HepG2 (cell line): ENCODE measurements around the gene RPL35. TPM values are rescaled to one million over a fixed set of nuclear protein-coding genes. Genes with fewer than 3 reads are reported as not detected.

ENCODE experiments used
- ATAC-seq: fragments of 200-7000 bp; cut with Tn5 transposase; 3 replicates; pipeline ENCODE4 v1.9.1; 2020; ENCODE audit warnings: mild to moderate bottlenecking, moderate library complexity
- BruUV-seq: library from RNA; stranded (reverse); fragments of 400-500 nt; replicated peaks from 2 replicates; lab custom pipeline; 2021; lab: Mats Ljungman, UMichigan
- CTCF ChIA-PET: fragments of 300-600 bp; formaldehyde crosslinking; extraction: SDS; loops from one replicate; lab custom pipeline; 2021; ENCODE audit warnings: low total read pairs, inconsistent platforms, low intra/inter-chr PET ratio; lab: Yijun Ruan, JAX
- POLR2A ChIA-PET: fragments of 350-600 bp; sonication (Branson Sonifier 250); formaldehyde crosslinking; loops from one replicate; lab custom pipeline; 2020; ENCODE audit warnings: antibody characterized with exemption, inconsistent platforms; lab: Yijun Ruan, JAX
- DNase-seq: peaks from one replicate; pipeline ENCODE4 v3.0.0-alpha.2; 2015; ENCODE audit warnings: low spot score
- FAIRE-seq: peaks from 3 replicates; lab custom pipeline; 2011; peaks lifted over from hg19 to GRCh38; lab: Jason Lieb, UNC
- H2AFZ ChIP-seq: one replicate; pipeline ENCODE4 v1.6.1; 2011; ENCODE audit warnings: low read length, inconsistent platforms
- H3K27ac ChIP-seq: fragments of 300-600 bp; 3 replicates; pipeline ENCODE4 v1.8.0; 2011; ENCODE audit warnings: mixed run types, mild to moderate bottlenecking, mixed read lengths, low read length, inconsistent platforms; ENCODE audit not compliant: insufficient read depth; ENCODE audit errors: extremely low read length
- H3K27me3 ChIP-seq, 2 experiments: fragments of 200-600 bp in 1 of 2; 2 replicates in 1 of 2; 3 replicates in 1 of 2; pipeline versions ENCODE4 v1.6.0 to v1.8.0; 2011; ENCODE audit warnings: low read length in 2 of 2, mild to moderate bottlenecking in 2 of 2, moderate library complexity in 2 of 2, inconsistent platforms in 1 of 2; ENCODE audit not compliant: insufficient read depth in 2 of 2, control insufficient read depth in 1 of 2
- H3K36me3 ChIP-seq, 2 experiments: fragments of 200-600 bp in 1 of 2; replicated peaks in 1 of 2; 2 replicates in 1 of 2; 3 replicates in 1 of 2; pipeline versions ENCODE4 v1.5.1 to v1.8.0; 2011; ENCODE audit warnings: low read length in 2 of 2, inconsistent platforms in 1 of 2; ENCODE audit not compliant: insufficient read depth in 2 of 2, control insufficient read depth in 1 of 2
- H3K4me1 ChIP-seq: 2 replicates; pipeline ENCODE4 v1.5.1; 2012; ENCODE audit warnings: low read length, inconsistent platforms; ENCODE audit not compliant: insufficient read depth
- H3K4me2 ChIP-seq: 2 replicates; pipeline ENCODE4 v1.6.0; 2011; ENCODE audit warnings: low read depth, low read length, inconsistent platforms
- H3K4me3 ChIP-seq, 3 experiments: fragments of 200-600 bp in 1 of 3; sonication (generic), shearing (Covaris generic) in 1 of 3; replicated peaks in 1 of 3; 2 replicates each; pipeline ENCODE4 v1.5.1; 2011 to 2016; ENCODE audit warnings: low read length in 3 of 3, inconsistent platforms in 2 of 3, low read depth in 2 of 3, mild to moderate bottlenecking in 2 of 3, control low read depth in 1 of 3, mixed read lengths in 1 of 3; ENCODE audit not compliant: insufficient read depth in 1 of 3
- H3K79me2 ChIP-seq: one replicate; pipeline ENCODE4 v1.6.1; 2011; ENCODE audit warnings: low read length, inconsistent platforms; ENCODE audit not compliant: insufficient read depth
- H3K9ac ChIP-seq: 2 replicates; pipeline ENCODE4 v1.6.0; 2011; ENCODE audit warnings: mild to moderate bottlenecking, low read depth, low read length, inconsistent platforms; ENCODE audit not compliant: insufficient read depth
- H3K9me3 ChIP-seq: 2 replicates; pipeline ENCODE4 v1.5.1; 2012; ENCODE audit warnings: mild to moderate bottlenecking, low read length
- H4K20me1 ChIP-seq: 2 replicates; pipeline ENCODE4 v1.6.0; 2011; ENCODE audit warnings: inconsistent platforms, mild to moderate bottlenecking, low read length, moderate library complexity; ENCODE audit not compliant: insufficient read depth
- ARNTL ChIP-seq: sonication (generic); formaldehyde crosslinking; IDR thresholded peaks from 2 replicates; pipeline ENCODE4 v1.4.0; 2020; ENCODE audit warnings: mild to moderate bottlenecking, missing genetic modification reagents
- CHD4 ChIP-seq: fragments of 200-600 bp; sonication (generic); IDR thresholded peaks from 2 replicates; pipeline ENCODE4 v1.7.0; 2017; ENCODE audit warnings: mild to moderate bottlenecking, low read length, borderline replicate concordance
- FOSL1 ChIP-seq: sonication (generic); formaldehyde crosslinking; IDR thresholded peaks from 2 replicates; pipeline ENCODE4 v1.9.0; 2021; ENCODE audit warnings: missing genetic modification reagents, borderline replicate concordance
- HNF4A ChIP-seq: sonication (generic); formaldehyde crosslinking; IDR thresholded peaks from 2 replicates; pipeline ENCODE4 v1.4.0; 2020; ENCODE audit warnings: missing genetic modification reagents
- NFATC3 ChIP-seq: sonication (generic); formaldehyde crosslinking; IDR thresholded peaks from 2 replicates; pipeline ENCODE4 v1.5.1; 2020; ENCODE audit warnings: mild to moderate bottlenecking, missing genetic modification reagents
- NFKBIZ ChIP-seq: IDR thresholded peaks from 2 replicates; pipeline ENCODE4 v1.6.1; 2018; ENCODE audit warnings: missing genetic modification reagents, missing compliant biosample characterization
- SMAD3 ChIP-seq: sonication (generic); formaldehyde crosslinking; IDR thresholded peaks from 2 replicates; pipeline ENCODE4 v1.4.0; 2020; ENCODE audit warnings: missing genetic modification reagents
- SMYD3 ChIP-seq: sonication (generic); formaldehyde crosslinking; IDR thresholded peaks from 2 replicates; pipeline ENCODE4 v1.8.1; 2023; ENCODE audit warnings: mild to moderate bottlenecking, missing genetic modification reagents
- TARDBP ChIP-seq: sonication (generic); formaldehyde crosslinking; IDR thresholded peaks from 2 replicates; pipeline ENCODE4 v1.8.0; 2022; ENCODE audit warnings: mild to moderate bottlenecking, missing genetic modification reagents
- ZNF207 ChIP-seq: fragments of 450-650 bp; IDR thresholded peaks from 2 replicates; pipeline ENCODE4 v1.6.1; 2016; ENCODE audit warnings: antibody characterized with exemption, borderline replicate concordance
- ZNF224 ChIP-seq: sonication (generic); formaldehyde crosslinking; IDR thresholded peaks from 2 replicates; pipeline ENCODE4 v1.5.0; 2020; ENCODE audit warnings: mild to moderate bottlenecking, missing genetic modification reagents
- ZNF512 ChIP-seq: sonication (generic); formaldehyde crosslinking; IDR thresholded peaks from 2 replicates; pipeline ENCODE4 v1.4.0; 2020; ENCODE audit warnings: mild to moderate bottlenecking, missing genetic modification reagents
- ZNF563 ChIP-seq: sonication (generic); formaldehyde crosslinking; IDR thresholded peaks from 2 replicates; pipeline ENCODE4 v1.8.0; 2022; ENCODE audit warnings: mild to moderate bottlenecking, moderate library complexity, missing genetic modification reagents
- ZNF577 ChIP-seq: sonication (generic); formaldehyde crosslinking; IDR thresholded peaks from 2 replicates; pipeline ENCODE4 v1.4.0; 2020; ENCODE audit warnings: mild to moderate bottlenecking, low read depth, missing genetic modification reagents, borderline replicate concordance
- ZNF883 ChIP-seq: sonication (generic); formaldehyde crosslinking; IDR thresholded peaks from 2 replicates; pipeline ENCODE4 v1.5.1; 2020; ENCODE audit warnings: mild to moderate bottlenecking, missing genetic modification reagents; ENCODE audit errors: not compliant biosample characterization
- ZSCAN20 ChIP-seq: sonication (generic); formaldehyde crosslinking; IDR thresholded peaks from 2 replicates; pipeline ENCODE4 v1.4.0; 2020; ENCODE audit warnings: missing genetic modification reagents, mild to moderate bottlenecking, borderline replicate concordance
- WGBS: methylation state at CpG from one replicate; pipeline ENCODE4 v1.1.6; 2017; ENCODE audit warnings: low lambda C conversion rate; 5-methylcytosine and 5-hydroxymethylcytosine counted together
- in situ Hi-C: cut with HindIII; loops from 2 replicates; pipeline ENCODE4 v1.10.0; 2017; ENCODE audit warnings: low pct_unique_long_range_greater_than_20kb; ENCODE audit not compliant: extremely low pct_ligation_motif_present
- intact Hi-C: fragments of 100-400 bp; cut with micrococcal nuclease; formaldehyde crosslinking; loops from one replicate; pipeline ENCODE4 v1.10.0; 2022; ENCODE audit not compliant: unreplicated experiment
- polyA plus RNA-seq, 8 experiments: library from polyadenylated mRNA; depleted of rRNA in 3 of 8; stranded (reverse) in 7 of 8; unstranded in 1 of 8; fragments of >200 nt; fragmentation: Illumina TruSeq in 4 of 8; extraction: Trizol in 4 of 8; gene quantifications; 2 replicates each; pipeline versions ENCODE4 v1.2.1 to v1.2.3, GENCODE V29; 2011 to 2016; ENCODE audit warnings: low read depth in 4 of 8, missing spikeins in 1 of 8, mixed read lengths in 1 of 8; ENCODE audit not compliant: insufficient read depth in 1 of 8
- total RNA-seq, 5 experiments: library from RNA; depleted of rRNA; stranded (reverse); fragments of >200 nt; fragmentation: Illumina TruSeq; extraction: Trizol; gene quantifications; 2 replicates each; pipeline ENCODE4 v1.2.3, GENCODE V29; 2016; ENCODE audit warnings: low read depth in 1 of 5
- TF ChIP-seq, protein P1 (sequence below): sonication (generic); formaldehyde crosslinking; conservative IDR thresholded peaks from 2 replicates; pipeline ENCODE4 v1.8.1; 2023; ENCODE audit warnings: missing genetic modification reagents

The RPL35 gene
- total and polyA plus RNA-seq, 2 of the 13 experiments (the other 11 are each of a cell fraction or from before 2014, with no cell fraction given): 2,153 to 2,935 TPM

DNA sequence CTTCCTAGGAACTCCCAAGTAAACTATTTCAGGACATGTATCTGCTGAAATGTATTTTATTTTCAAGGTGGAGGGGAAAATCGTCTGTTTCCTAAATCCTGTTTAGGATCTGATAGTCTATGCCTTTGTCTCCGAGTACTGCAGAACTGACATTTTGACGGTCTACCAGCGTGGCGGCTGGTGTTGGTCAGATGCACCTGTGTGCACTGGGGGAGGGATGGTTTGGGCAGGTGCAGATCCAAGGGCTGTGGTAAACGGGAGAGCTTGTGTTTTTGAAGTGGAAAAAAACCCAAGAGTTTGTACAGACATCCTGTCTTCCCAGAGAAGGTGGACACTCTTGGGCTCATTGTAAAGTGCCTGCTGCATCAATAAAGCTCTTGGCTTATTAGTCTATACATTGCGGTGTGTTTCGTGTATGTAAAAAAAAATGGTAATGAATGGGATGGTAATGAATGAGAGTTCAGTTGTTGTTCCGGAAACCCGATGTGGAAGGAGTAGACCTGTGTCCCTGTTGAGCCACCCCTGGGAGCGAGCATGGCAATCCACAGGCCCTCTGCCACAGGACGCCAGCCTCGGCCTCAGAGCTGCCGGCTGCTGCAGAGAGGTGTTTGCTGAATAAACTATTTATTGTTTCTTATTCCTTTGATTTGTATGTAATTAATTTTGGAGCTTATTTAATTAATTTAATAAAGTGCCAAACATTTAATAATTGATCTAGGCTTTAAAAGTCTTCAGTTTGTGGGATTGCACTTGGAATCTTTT is 15.4 kb upstream of the RPL35 start:
- Histone ChIP-seq H3K36me3 (peaks cover 26 to 85% of the 10 kb centered on the region in 2 experiments; a peak in 4 of 5 replicates), H3K4me1 (peaks cover 6% of the 10 kb centered on the region; the same call in 1 of the 2 replicates), H3K9ac (no peak overlapping the region), H3K4me2 (no peak overlapping the region), H3K27ac (no peak overlapping the region), H3K27me3 (no peaks in the 10 kb centered on the region), H2AFZ (no peak overlapping the region), H3K79me2 (peaks cover 17% of the 10 kb centered on the region), H4K20me1 (no peaks in the 10 kb centered on the region)
- intact Hi-C loops (no loop called here), in situ Hi-C loops (no loop called here)
- no peak for ATAC-seq
- no peak for DNase-seq
- CTCF ChIA-PET: no interaction called here
- FAIRE-seq: no peak
- BruUV-seq: no TSS peak
- WGBS: 91% methylated on average over 14 of the region's 14 CpGs
- POLR2A ChIA-PET: interaction anchor here (1.2 to 1.5 kb wide), 2 partner anchors 16 to 21 kb away, joined by 3 to 6 read pairs; partner anchors contain the start of genes ARPC5L and RPL35
- no peak for TF ChIP-seq ZNF207
- no peak for TF ChIP-seq FOSL1 (CRISPR knock-in tag)
- no peak for TF ChIP-seq TARDBP (CRISPR knock-in tag)
- no peak for TF ChIP-seq SMAD3 (CRISPR knock-in tag)
- no peak for TF ChIP-seq HNF4A (CRISPR knock-in tag)
- no peak for TF ChIP-seq ZNF563 (CRISPR knock-in tag)
- TF ChIP-seq ZNF577 (CRISPR knock-in tag): no peak
- TF ChIP-seq NFKBIZ: no peak
- no peak for TF ChIP-seq ZSCAN20 (CRISPR knock-in tag)
- TF ChIP-seq CHD4: no peak
- TF ChIP-seq SMYD3 (CRISPR knock-in tag): no peak
- TF ChIP-seq ZNF224 (CRISPR knock-in tag): no peak
- TF ChIP-seq, protein P1, sequence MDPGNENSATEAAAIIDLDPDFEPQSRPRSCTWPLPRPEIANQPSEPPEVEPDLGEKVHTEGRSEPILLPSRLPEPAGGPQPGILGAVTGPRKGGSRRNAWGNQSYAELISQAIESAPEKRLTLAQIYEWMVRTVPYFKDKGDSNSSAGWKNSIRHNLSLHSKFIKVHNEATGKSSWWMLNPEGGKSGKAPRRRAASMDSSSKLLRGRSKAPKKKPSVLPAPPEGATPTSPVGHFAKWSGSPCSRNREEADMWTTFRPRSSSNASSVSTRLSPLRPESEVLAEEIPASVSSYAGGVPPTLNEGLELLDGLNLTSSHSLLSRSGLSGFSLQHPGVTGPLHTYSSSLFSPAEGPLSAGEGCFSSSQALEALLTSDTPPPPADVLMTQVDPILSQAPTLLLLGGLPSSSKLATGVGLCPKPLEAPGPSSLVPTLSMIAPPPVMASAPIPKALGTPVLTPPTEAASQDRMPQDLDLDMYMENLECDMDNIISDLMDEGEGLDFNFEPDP (CRISPR knock-in tag): no peak
- TF ChIP-seq ARNTL (CRISPR knock-in tag): no peak
- no peak for TF ChIP-seq ZNF512 (CRISPR knock-in tag)
- no peak for TF ChIP-seq ZNF883
- no peak for TF ChIP-seq NFATC3
- TF ChIP-seq, all 625 proteins: peak for 0
- Histone ChIP-seq H3K4me3 (no peak overlapping the region), H3K9me3 (no peaks in the 10 kb centered on the region)
